ENCODE measurements around the gene EVL. TPM values are rescaled to one million over a fixed set of nuclear protein-coding genes. Genes with fewer than 3 reads are reported as not detected.

Gene EVL
- total and polyA plus RNA-seq, 2 of the 8 experiments (the other 6 are each of a cell fraction or from before 2014, with no cell fraction given), result 30.7 to 64.6 TPM

DNA sequence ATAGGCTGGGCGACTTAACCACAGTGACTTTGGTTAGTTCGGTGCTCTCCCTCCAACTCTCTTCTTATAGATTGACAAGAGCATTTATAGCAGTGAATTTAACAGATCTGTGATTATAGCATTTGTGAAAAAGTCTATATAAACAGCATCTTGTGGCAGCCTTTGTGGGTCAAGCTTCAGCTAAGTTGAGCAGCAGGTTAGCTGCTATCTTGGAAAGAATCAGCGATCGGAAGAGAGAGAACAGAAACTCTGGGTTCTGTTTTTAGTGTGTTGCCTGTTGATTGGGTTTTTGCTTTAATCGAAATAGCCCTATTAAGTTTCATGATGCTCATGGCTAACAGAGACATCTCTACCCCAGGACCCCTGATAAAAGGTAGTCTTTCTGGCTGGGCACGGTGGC lies 20.2 kb downstream of the EVL start:
- Histone ChIP-seq H2BK5ac (ENCODE audit: low read depth, low read length) (no peak overlapping the region), H3K56ac (replicated peaks; ENCODE audit: insufficient read length, low read depth, low read length) (no peak overlapping the region), H3K9me3 (ENCODE audit: insufficient read depth in 2 of 2, low read depth in 1 of 2, low read length in 1 of 2) (no peaks in the 10 kb centered on the region), H3K27ac (ENCODE audit: low read depth, low read length) (no peak overlapping the region), H2BK120ac (replicated peaks; ENCODE audit: low read depth, low read length) (no peak overlapping the region), H3K4ac (replicated peaks; ENCODE audit: insufficient read length, low read depth, low read length) (no peak overlapping the region), H2BK15ac (ENCODE audit: low read length) (no peak overlapping the region), H3K79me2 (ENCODE audit: control insufficient read depth in 1 of 2, insufficient read depth in 2 of 2, low read length in 2 of 2) (no peaks in the 10 kb centered on the region), H2BK20ac (ENCODE audit: low read length) (no peak overlapping the region), H3K79me1 (ENCODE audit: low read depth, low read length) (no peaks in the 10 kb centered on the region), H4K20me1 (replicated peaks in 1 of 2; ENCODE audit: control insufficient read depth in 1 of 2, insufficient read depth in 2 of 2, low read length in 2 of 2) (no peaks in the 10 kb centered on the region), H3K4me3 (ENCODE audit: extremely low read depth in 1 of 4, insufficient read depth in 2 of 4, low read depth in 3 of 4, low read length in 4 of 4) (no peak overlapping the region), H3K36me3 (ENCODE audit: control insufficient read depth in 2 of 4, insufficient read depth in 4 of 4, low read length in 3 of 4) (no peaks in the 10 kb centered on the region), H3K23me2 (ENCODE audit: low read depth, low read length) (no peaks in the 10 kb centered on the region), H3K14ac (ENCODE audit: insufficient read length) (no peak overlapping the region), H3K23ac (ENCODE audit: insufficient read length) (no peak overlapping the region), H4K8ac (ENCODE audit: extremely low read depth, insufficient read depth, low read length) (no peak overlapping the region), H2AK5ac (ENCODE audit: low read depth, low read length) (no peak overlapping the region), H4K5ac (ENCODE audit: insufficient read length, low read depth, low read length) (no peak overlapping the region), H3K9ac (replicated peaks in 1 of 4; ENCODE audit: extremely low read depth in 1 of 4, low read depth in 3 of 4, low read length in 3 of 4) (no peak overlapping the region), H3K27me3 (replicated peaks in 1 of 4; ENCODE audit: control insufficient read depth in 3 of 4, extremely low read depth in 1 of 4, insufficient read depth in 3 of 4, low read length in 3 of 4) (no peaks in the 10 kb centered on the region; a peak in 1 of 7 replicates), H2BK12ac (ENCODE audit: low read depth, low read length) (no peak overlapping the region), H2AFZ (ENCODE audit: low read length) (no peak overlapping the region), H3K4me1 (replicated peaks in 1 of 4; ENCODE audit: control insufficient read depth in 3 of 4, insufficient read depth in 4 of 4, low read length in 3 of 4) (peaks cover 0 to under 1% (median 0%) of the 10 kb centered on the region in 4 experiments; a peak in 1 of 7 replicates), H3K4me2 (ENCODE audit: insufficient read depth in 1 of 2, low read depth in 2 of 2, low read length in 2 of 2) (no peak overlapping the region), H4K91ac (replicated peaks; ENCODE audit: insufficient read length, low read length) (no peak overlapping the region), H3K18ac (ENCODE audit: extremely low read depth, low read length) (no peak overlapping the region)
- ChIA-PET POLR2A (ENCODE audit: partially characterized antibody) (no interaction called here), CTCF (ENCODE audit: partially characterized antibody) (interaction anchor here (1.3 to 24.3 kb wide), 3 partner anchors 11 to 103 kb away, joined by 4 to 240 read pairs (median 5); no protein-coding TSS in a partner anchor)
- 89% methylated on average over 6 of the region's 6 CpGs; no CpG with 5 or more reads in 1 of the 2 experiments for WGBS, 2 experiments (ENCODE audit: extremely low coverage in 1 of 2, insufficient coverage in 1 of 2, insufficient read length in 1 of 2, insufficient replicate concordance in 2 of 2, low coverage in 1 of 2, low lambda C conversion rate in 2 of 2, missing lambda C conversion rate in 1 of 2)
- no peak for FAIRE-seq
- no peak for DNase-seq (ENCODE audit: low read depth in 1 of 2, low spot score in 2 of 2)
- no peak for TF ChIP-seq KDM1A (IDR thresholded peaks at IDR 0.05; ENCODE audit: borderline replicate concordance, low read length)
- TF ChIP-seq CBX5 (IDR thresholded peaks at IDR 0.05; ENCODE audit: low read depth, low read length), result no peak
- TF ChIP-seq, protein P1, sequence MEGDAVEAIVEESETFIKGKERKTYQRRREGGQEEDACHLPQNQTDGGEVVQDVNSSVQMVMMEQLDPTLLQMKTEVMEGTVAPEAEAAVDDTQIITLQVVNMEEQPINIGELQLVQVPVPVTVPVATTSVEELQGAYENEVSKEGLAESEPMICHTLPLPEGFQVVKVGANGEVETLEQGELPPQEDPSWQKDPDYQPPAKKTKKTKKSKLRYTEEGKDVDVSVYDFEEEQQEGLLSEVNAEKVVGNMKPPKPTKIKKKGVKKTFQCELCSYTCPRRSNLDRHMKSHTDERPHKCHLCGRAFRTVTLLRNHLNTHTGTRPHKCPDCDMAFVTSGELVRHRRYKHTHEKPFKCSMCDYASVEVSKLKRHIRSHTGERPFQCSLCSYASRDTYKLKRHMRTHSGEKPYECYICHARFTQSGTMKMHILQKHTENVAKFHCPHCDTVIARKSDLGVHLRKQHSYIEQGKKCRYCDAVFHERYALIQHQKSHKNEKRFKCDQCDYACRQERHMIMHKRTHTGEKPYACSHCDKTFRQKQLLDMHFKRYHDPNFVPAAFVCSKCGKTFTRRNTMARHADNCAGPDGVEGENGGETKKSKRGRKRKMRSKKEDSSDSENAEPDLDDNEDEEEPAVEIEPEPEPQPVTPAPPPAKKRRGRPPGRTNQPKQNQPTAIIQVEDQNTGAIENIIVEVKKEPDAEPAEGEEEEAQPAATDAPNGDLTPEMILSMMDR (IDR thresholded peaks at IDR 0.05; ENCODE audit: control extremely low read depth in 1 of 3, insufficient read depth in 1 of 3, low read depth in 1 of 3, low read length in 3 of 3), result no peak
- no peak for TF ChIP-seq SRF (IDR thresholded peaks at IDR 0.05; ENCODE audit: low read depth, low read length)
- TF ChIP-seq SP1 (IDR thresholded peaks at IDR 0.05; ENCODE audit: low read depth, low read length), result no peak
- no peak for TF ChIP-seq KDM4A (IDR thresholded peaks at IDR 0.05; ENCODE audit: low read depth, low read length, severe bottlenecking)
- no peak for TF ChIP-seq NRF1 (IDR thresholded peaks at IDR 0.05; ENCODE audit: low read depth, low read length)
- TF ChIP-seq RBBP5 (IDR thresholded peaks at IDR 0.05; ENCODE audit: borderline replicate concordance, low read depth, low read length), result no peak
- TF ChIP-seq KDM5A (IDR thresholded peaks at IDR 0.05; ENCODE audit: low read length), result no peak
- TF ChIP-seq, protein P2, sequence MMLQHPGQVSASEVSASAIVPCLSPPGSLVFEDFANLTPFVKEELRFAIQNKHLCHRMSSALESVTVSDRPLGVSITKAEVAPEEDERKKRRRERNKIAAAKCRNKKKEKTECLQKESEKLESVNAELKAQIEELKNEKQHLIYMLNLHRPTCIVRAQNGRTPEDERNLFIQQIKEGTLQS (IDR thresholded peaks at IDR 0.05; ENCODE audit: insufficient read depth, low read depth, low read length), result no peak
- no peak for TF ChIP-seq CTBP2 (IDR thresholded peaks at IDR 0.05; ENCODE audit: borderline replicate concordance, insufficient read depth, insufficient read length, low read length)

All from H1 (cell line).